PC-9 (cell line): ENCODE data around the gene GAL3ST2.

Experiments
- CTCF ChIP-seq: fragments of 200-600 bp; sonication (generic); conservative IDR thresholded peaks from 2 replicates; pipeline ENCODE4 v1.6.1; 2017; ENCODE audit warnings: mixed run types, antibody characterized with exemption, mild to moderate bottlenecking, moderate library complexity
- EZH2 ChIP-seq: fragments of 200-600 bp; sonication (generic); IDR thresholded peaks from 2 replicates; pipeline ENCODE4 v1.8.0; 2017; ENCODE audit warnings: antibody characterized with exemption, low read depth

- TF ChIP-seq CTCF: no peak
- TF ChIP-seq EZH2: no peak
Measured at GRCh38 chr2:241837197-241837965, 60.8 kb downstream of the GAL3ST2 start.
